ENCODE results near the gene PTCRA.
"Not testable (repeated sequence)": the region's sequence is repeated elsewhere in the genome, so short reads cannot be mapped to it uniquely, and the experiment has no call there.

DNA sequence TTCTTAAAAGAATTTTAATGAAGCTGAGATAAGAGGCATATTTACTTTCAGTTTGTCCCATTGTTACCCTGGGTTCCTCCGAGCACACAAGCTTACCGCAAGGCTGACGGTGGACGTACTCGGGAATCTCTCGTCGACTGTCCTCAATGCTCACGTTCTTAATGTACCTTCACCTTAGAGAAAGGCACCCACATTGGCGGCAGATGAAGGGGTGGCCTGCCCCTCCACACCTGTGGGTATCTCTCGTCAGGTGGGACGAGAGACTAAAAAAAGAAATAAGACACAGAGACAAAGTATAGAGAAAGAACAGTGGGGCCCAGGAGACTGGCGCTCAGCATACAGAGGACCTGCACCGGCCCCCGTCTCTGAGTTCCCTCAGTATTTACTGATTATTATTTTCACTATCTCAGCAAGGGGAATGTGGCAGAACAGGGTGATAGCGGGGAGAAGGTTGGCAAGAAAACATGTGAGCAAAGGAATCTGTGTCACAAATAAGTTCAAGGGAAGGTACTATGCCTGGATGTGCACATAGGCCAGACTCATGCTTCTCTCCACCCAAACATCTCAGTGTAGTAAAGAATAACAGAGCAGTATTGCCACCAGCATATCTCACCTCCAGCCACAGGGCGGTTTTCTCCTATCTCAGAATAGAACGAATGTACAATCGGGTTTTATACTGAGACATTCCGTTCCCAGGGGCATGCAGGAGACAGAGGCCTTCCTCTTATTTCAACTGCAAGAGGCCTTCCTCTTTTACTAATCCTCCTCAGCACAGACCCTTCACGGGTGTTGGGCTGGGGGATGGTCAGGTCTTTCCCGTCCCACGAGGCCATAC is 13.2 kb upstream of the PTCRA start:
- not testable (repeated sequence) for TF ChIP-seq POLR2AphosphoS5, POLR2A (IDR thresholded peaks at IDR 0.05)
- TF ChIP-seq, protein P1, sequence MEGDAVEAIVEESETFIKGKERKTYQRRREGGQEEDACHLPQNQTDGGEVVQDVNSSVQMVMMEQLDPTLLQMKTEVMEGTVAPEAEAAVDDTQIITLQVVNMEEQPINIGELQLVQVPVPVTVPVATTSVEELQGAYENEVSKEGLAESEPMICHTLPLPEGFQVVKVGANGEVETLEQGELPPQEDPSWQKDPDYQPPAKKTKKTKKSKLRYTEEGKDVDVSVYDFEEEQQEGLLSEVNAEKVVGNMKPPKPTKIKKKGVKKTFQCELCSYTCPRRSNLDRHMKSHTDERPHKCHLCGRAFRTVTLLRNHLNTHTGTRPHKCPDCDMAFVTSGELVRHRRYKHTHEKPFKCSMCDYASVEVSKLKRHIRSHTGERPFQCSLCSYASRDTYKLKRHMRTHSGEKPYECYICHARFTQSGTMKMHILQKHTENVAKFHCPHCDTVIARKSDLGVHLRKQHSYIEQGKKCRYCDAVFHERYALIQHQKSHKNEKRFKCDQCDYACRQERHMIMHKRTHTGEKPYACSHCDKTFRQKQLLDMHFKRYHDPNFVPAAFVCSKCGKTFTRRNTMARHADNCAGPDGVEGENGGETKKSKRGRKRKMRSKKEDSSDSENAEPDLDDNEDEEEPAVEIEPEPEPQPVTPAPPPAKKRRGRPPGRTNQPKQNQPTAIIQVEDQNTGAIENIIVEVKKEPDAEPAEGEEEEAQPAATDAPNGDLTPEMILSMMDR (IDR thresholded peaks at IDR 0.05), result not testable (repeated sequence)

Data from suprapubic skin (tissue), 4 donors.